OCI-LY3 (cell line): ENCODE measurements around the gene PGS1.

ENCODE experiments used
- CTCF ChIP-seq: fragments of 200-600, 300-600 bp; sonication (generic); IDR thresholded peaks from 2 replicates; pipeline ENCODE4 v1.5.1; 2014; ENCODE audit warnings: antibody characterized with exemption, low read length, low read depth
- EZH2phosphoT487 ChIP-seq: fragments of 200-600 bp; shearing (Covaris generic); IDR thresholded peaks from 2 replicates; pipeline ENCODE4 v1.6.1; 2018; ENCODE audit warnings: antibody characterized with exemption, mixed run types, low read depth

- no peak for TF ChIP-seq CTCF
- no peak for TF ChIP-seq EZH2phosphoT487
Observed at GRCh38 chr17:78438271-78438691, 59.8 kb downstream of the PGS1 start.
